HCT116 (cell line): ENCODE data around the gene SORCS2. TPM values are rescaled to one million over a fixed set of nuclear protein-coding genes. Genes with fewer than 3 reads are reported as not detected.

Experiments
- ATAC-seq: fragments of 200-7000 bp; cut with Tn5 transposase; 2 replicates; pipeline ENCODE4 v1.9.1; 2020; ENCODE audit warnings: mild to moderate bottlenecking, moderate library complexity
- BruUV-seq: library from RNA; stranded (reverse); fragments of 400-500 nt; replicated peaks from 2 replicates; lab custom pipeline; 2021; lab: Mats Ljungman, UMichigan
- CTCF ChIA-PET: fragments of 300-600 bp; sonication (Branson Sonifier 250); formaldehyde crosslinking; loops from one replicate; lab custom pipeline; 2021; ENCODE audit warnings: antibody characterized with exemption; lab: Charles Lee
- POLR2A ChIA-PET: fragments of 300-600, 350-600 bp; sonication (Branson Sonifier 250); formaldehyde crosslinking; loops from one replicate; lab custom pipeline; 2021; ENCODE audit warnings: antibody characterized with exemption; lab: Charles Lee
- RAD21 ChIA-PET, 2 experiments: fragments of 300-600 bp; sonication (Branson Sonifier 250); formaldehyde crosslinking; loops; one replicate each; lab custom pipeline; 2023; ENCODE audit warnings: low total read pairs in 2 of 2; ENCODE audit not compliant: uncharacterized antibody in 2 of 2, unreplicated experiment in 2 of 2, low non-redundant PET in 1 of 2; lab: Charles Lee
- DNase-seq: peaks from one replicate; pipeline ENCODE4 v3.0.0-alpha.2; 2010; ENCODE audit warnings: low read depth, low spot score
- H2AFZ ChIP-seq: fragments of 200-600 bp; shearing (Covaris generic), sonication (generic); 2 replicates; pipeline ENCODE4 v1.6.1; 2017; ENCODE audit warnings: low read depth, mixed run types, mixed read lengths, antibody characterized with exemption, low read length; ENCODE audit not compliant: poor library complexity, severe bottlenecking
- H3K27ac ChIP-seq: 2 replicates; pipeline ENCODE4 v1.5.1; 2012; ENCODE audit warnings: low read depth, low read length
- H3K27me3 ChIP-seq: fragments of 200-600 bp; sonication (generic); 2 replicates; pipeline ENCODE4 v1.6.1; 2016; ENCODE audit warnings: mixed run types, low read length, mixed read lengths; ENCODE audit not compliant: insufficient read depth
- H3K36me3 ChIP-seq, 2 experiments: fragments of 200-500 bp in 1 of 2; fragments of 200-600 bp in 1 of 2; sonication (Bioruptor generic) in 1 of 2; sonication (generic) in 1 of 2; 2 replicates each; pipeline versions ENCODE4 v1.5.1 to v1.6.1; 2014 to 2016; ENCODE audit warnings: low read length in 2 of 2, inconsistent platforms in 1 of 2, mixed read lengths in 1 of 2, mixed run types in 1 of 2; ENCODE audit not compliant: insufficient read depth in 2 of 2, control insufficient read depth in 1 of 2
- H3K4me1 ChIP-seq, 2 experiments: fragments of 200-600 bp in 1 of 2; sonication (generic) in 1 of 2; 2 replicates each; pipeline versions ENCODE4 v1.5.1 to v1.6.1; 2012 to 2017; ENCODE audit warnings: low read length in 2 of 2, inconsistent platforms in 1 of 2, mild to moderate bottlenecking in 1 of 2, mixed read lengths in 1 of 2, mixed run types in 1 of 2, moderate library complexity in 1 of 2; ENCODE audit not compliant: insufficient read depth in 2 of 2, control insufficient read depth in 1 of 2
- H3K4me2 ChIP-seq: fragments of 200-600 bp; sonication (generic); 2 replicates; pipeline ENCODE4 v1.6.1; 2017; ENCODE audit warnings: mixed run types, low read length, mixed read lengths
- H3K4me3 ChIP-seq, 2 experiments: fragments of 200-600 bp in 1 of 2; sonication (generic) in 1 of 2; replicated peaks in 1 of 2; 2 replicates each; pipeline ENCODE4 v1.5.1; 2011 to 2016; ENCODE audit warnings: low read length in 2 of 2, control low read depth in 1 of 2, low read depth in 1 of 2, mild to moderate bottlenecking in 1 of 2, mixed read lengths in 1 of 2, mixed run types in 1 of 2
- H3K79me2 ChIP-seq: fragments of 200-600 bp; sonication (generic); 2 replicates; pipeline ENCODE4 v1.6.1; 2017; ENCODE audit warnings: mild to moderate bottlenecking, mixed run types, low read length, moderate library complexity, mixed read lengths; ENCODE audit not compliant: insufficient read depth
- H3K9ac ChIP-seq: fragments of 200-600 bp; sonication (generic); 2 replicates; pipeline ENCODE4 v1.6.1; 2016; ENCODE audit warnings: low read length, mixed read lengths
- H3K9me2 ChIP-seq: fragments of 200-600 bp; sonication (generic), shearing (Covaris generic); 2 replicates; pipeline ENCODE4 v1.6.1; 2017; ENCODE audit warnings: mixed run types, mild to moderate bottlenecking, moderate library complexity; ENCODE audit not compliant: insufficient read depth
- H3K9me3 ChIP-seq, 2 experiments: fragments of 200-500 bp in 1 of 2; fragments of 200-600 bp in 1 of 2; sonication (Bioruptor generic) in 1 of 2; sonication (generic) in 1 of 2; 2 replicates each; pipeline ENCODE4 v1.6.1; 2014 to 2017; ENCODE audit warnings: low read length in 2 of 2, mixed read lengths in 2 of 2, inconsistent platforms in 1 of 2, low read depth in 1 of 2, mild to moderate bottlenecking in 1 of 2, mixed run types in 1 of 2, moderate library complexity in 1 of 2; ENCODE audit not compliant: control insufficient read depth in 1 of 2, insufficient read depth in 1 of 2
- H4K20me1 ChIP-seq: fragments of 200-600 bp; sonication (generic), shearing (Covaris generic); 2 replicates; pipeline ENCODE4 v1.6.1; 2017; ENCODE audit warnings: mixed run types, mild to moderate bottlenecking, moderate library complexity; ENCODE audit not compliant: insufficient read depth
- CBX3 ChIP-seq: IDR thresholded peaks from 2 replicates; pipeline ENCODE4 v1.6.1; 2012; ENCODE audit warnings: low read depth
- CEBPB ChIP-seq: IDR thresholded peaks from 2 replicates; pipeline ENCODE4 v1.6.1; 2012; ENCODE audit warnings: low read depth
- EZH2 ChIP-seq: fragments of 200-600 bp; sonication (generic); IDR thresholded peaks from 2 replicates; pipeline ENCODE4 v1.6.1; 2017; ENCODE audit warnings: antibody characterized with exemption, mixed run types
- FOSL1 ChIP-seq: IDR thresholded peaks from 2 replicates; pipeline ENCODE4 v1.6.1; 2012; ENCODE audit warnings: low read depth
- POLR2A ChIP-seq: IDR thresholded peaks from 2 replicates; pipeline ENCODE4 v1.7.0; 2011; ENCODE audit warnings: borderline replicate concordance; ENCODE audit not compliant: insufficient read depth, insufficient read length; ENCODE audit errors: extremely low read depth
- POLR2AphosphoS5 ChIP-seq: IDR thresholded peaks from 2 replicates; pipeline ENCODE4 v1.6.1; 2011; ENCODE audit warnings: mild to moderate bottlenecking, low read depth, low read length, moderate library complexity
- RAD21 ChIP-seq: IDR thresholded peaks from 2 replicates; pipeline ENCODE4 v1.6.1; 2012; ENCODE audit warnings: low read depth, mild to moderate bottlenecking
- SRF ChIP-seq: IDR thresholded peaks from 2 replicates; pipeline ENCODE4 v1.6.1; 2012; ENCODE audit warnings: low read depth
- ZNF274 ChIP-seq: fragments of 200-500 bp; sonication (Bioruptor generic); IDR thresholded peaks from 2 replicates; pipeline ENCODE4 v1.6.1; 2014; ENCODE audit warnings: mild to moderate bottlenecking, low read depth, low read length, inconsistent platforms
- intact Hi-C: fragments of 100-400 bp; cut with micrococcal nuclease; formaldehyde crosslinking; loops from 2 replicates; pipeline ENCODE4 v1.10.0; 2022
- total RNA-seq: library from RNA; stranded (reverse); gene quantifications from one replicate; pipeline ENCODE4 v1.2.1, GENCODE V29; 2021; ENCODE audit not compliant: unreplicated experiment
- TF ChIP-seq, protein P1 (sequence below): IDR thresholded peaks from 2 replicates; pipeline ENCODE4 v1.6.1; 2011; ENCODE audit warnings: mild to moderate bottlenecking, low read length, moderate library complexity; ENCODE audit not compliant: insufficient replicate concordance; ENCODE audit errors: extremely low read depth
- TF ChIP-seq, protein P2 (sequence below): IDR thresholded peaks from 2 replicates; pipeline ENCODE4 v1.6.1; 2012; ENCODE audit warnings: low read depth
- TF ChIP-seq, protein P3 (sequence below): IDR thresholded peaks from 2 replicates; pipeline ENCODE4 v1.6.1; 2012
- TF ChIP-seq, protein P4 (sequence below): IDR thresholded peaks from 2 replicates; pipeline ENCODE4 v1.6.1; 2012

SORCS2 gene
- total RNA-seq, 1 experiment from 2014 or later: 0.37 TPM

DNA sequence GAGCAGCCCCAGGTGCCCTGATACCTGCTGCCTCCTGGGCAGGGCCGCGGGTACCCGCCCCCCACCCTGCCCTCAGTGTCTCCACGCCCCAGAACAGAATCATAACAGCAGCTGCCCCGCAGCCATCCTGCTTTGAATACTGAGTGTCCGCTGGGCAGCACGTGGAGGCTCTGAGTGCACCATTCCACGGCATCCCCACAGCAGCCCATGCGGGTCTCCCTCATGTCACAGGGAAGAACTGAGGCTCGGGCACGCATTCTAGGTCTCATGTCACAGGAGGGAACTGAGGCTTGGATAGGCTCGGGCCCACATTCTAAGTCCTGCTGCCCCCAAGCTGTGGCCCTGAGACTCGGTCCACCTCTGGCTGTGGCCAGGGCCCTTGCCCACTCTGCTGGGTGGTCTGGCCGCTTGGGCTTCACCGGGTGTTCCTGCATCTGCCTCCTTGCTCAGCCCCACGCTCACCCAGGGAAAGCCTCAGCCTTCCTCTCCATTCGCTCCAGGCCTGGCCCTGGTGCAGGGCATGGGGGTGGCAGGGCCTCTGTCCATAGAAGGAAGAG is 464.0 kb downstream of the SORCS2 start:
- Histone ChIP-seq H3K9ac (no peak overlapping the region), H3K9me3 (no peaks in the 10 kb centered on the region), H3K27me3 (no peaks in the 10 kb centered on the region), H3K4me2 (no peak overlapping the region), H3K9me2 (no peaks in the 10 kb centered on the region), H3K4me1 (no peaks in the 10 kb centered on the region), H2AFZ (no peak overlapping the region), H3K79me2 (no peaks in the 10 kb centered on the region), H3K36me3 (no peaks in the 10 kb centered on the region), H3K4me3 (no peak overlapping the region), H3K27ac (no peak overlapping the region), H4K20me1 (no peaks in the 10 kb centered on the region)
- ChIA-PET POLR2A (no interaction called here), CTCF (no interaction called here), RAD21 (no interaction called here)
- intact Hi-C loops: no loop called here
- BruUV-seq: no TSS peak
- no peak for TF ChIP-seq POLR2A
- DNase-seq (no peak), ATAC-seq (no peak)

DNA sequence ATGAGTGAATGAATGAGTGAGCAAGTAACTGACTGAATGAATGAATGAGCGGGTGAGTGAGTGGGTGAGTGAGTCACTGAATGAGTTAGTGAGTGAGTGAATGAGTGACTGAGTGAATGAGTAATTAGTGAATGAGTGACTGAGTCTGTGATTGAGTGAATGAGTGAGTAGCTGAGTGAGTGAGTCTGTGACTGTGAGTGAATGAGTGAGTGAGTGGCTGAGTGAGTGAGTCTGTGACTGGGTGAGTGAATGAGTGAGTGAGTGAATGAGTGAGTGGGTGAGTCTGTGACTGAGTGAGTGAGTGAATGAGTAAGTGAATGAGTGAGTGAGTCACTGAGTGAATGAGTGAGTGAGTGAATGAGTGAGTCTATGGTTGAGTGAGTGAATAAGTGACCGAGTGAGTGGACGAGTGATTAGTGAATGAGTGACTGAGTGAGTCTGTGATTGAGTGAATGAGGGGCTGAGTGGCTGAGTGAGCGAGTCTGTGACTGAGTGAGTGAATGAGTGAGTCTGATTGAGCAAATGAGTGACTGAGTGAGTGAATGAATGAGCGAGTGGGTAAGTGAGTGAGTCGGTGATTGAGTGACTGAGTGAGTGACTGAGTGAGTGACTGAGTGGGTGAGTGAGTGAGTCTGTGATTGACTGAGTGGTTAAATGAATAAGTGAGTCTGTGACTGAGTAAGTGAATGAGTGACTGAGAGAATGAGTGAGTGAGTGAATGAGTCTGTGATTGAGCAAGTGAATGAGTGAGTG is 465.4 kb downstream of the SORCS2 start:
- ATAC-seq: no peak
- POLR2A ChIA-PET: no interaction called here
- RAD21 ChIA-PET: no interaction called here
- Histone ChIP-seq H3K9ac (no peak overlapping the region), H2AFZ (no peak overlapping the region), H3K27me3 (no peaks in the 10 kb centered on the region), H3K36me3 (no peaks in the 10 kb centered on the region), H3K9me3 (no peaks in the 10 kb centered on the region), H3K27ac (no peak overlapping the region), H3K9me2 (no peaks in the 10 kb centered on the region), H4K20me1 (no peaks in the 10 kb centered on the region), H3K79me2 (no peaks in the 10 kb centered on the region), H3K4me3 (no peak overlapping the region), H3K4me1 (no peaks in the 10 kb centered on the region), H3K4me2 (no peak overlapping the region)
- no peak for DNase-seq
- CTCF ChIA-PET: no interaction called here
- BruUV-seq: no TSS peak
- intact Hi-C loops: no loop called here
- TF ChIP-seq SRF: no peak
- TF ChIP-seq, protein P1, sequence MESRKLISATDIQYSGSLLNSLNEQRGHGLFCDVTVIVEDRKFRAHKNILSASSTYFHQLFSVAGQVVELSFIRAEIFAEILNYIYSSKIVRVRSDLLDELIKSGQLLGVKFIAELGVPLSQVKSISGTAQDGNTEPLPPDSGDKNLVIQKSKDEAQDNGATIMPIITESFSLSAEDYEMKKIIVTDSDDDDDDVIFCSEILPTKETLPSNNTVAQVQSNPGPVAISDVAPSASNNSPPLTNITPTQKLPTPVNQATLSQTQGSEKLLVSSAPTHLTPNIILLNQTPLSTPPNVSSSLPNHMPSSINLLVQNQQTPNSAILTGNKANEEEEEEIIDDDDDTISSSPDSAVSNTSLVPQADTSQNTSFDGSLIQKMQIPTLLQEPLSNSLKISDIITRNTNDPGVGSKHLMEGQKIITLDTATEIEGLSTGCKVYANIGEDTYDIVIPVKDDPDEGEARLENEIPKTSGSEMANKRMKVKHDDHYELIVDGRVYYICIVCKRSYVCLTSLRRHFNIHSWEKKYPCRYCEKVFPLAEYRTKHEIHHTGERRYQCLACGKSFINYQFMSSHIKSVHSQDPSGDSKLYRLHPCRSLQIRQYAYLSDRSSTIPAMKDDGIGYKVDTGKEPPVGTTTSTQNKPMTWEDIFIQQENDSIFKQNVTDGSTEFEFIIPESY: no peak
- TF ChIP-seq ZNF274: no peak
- TF ChIP-seq POLR2AphosphoS5: no peak
- TF ChIP-seq, protein P2, sequence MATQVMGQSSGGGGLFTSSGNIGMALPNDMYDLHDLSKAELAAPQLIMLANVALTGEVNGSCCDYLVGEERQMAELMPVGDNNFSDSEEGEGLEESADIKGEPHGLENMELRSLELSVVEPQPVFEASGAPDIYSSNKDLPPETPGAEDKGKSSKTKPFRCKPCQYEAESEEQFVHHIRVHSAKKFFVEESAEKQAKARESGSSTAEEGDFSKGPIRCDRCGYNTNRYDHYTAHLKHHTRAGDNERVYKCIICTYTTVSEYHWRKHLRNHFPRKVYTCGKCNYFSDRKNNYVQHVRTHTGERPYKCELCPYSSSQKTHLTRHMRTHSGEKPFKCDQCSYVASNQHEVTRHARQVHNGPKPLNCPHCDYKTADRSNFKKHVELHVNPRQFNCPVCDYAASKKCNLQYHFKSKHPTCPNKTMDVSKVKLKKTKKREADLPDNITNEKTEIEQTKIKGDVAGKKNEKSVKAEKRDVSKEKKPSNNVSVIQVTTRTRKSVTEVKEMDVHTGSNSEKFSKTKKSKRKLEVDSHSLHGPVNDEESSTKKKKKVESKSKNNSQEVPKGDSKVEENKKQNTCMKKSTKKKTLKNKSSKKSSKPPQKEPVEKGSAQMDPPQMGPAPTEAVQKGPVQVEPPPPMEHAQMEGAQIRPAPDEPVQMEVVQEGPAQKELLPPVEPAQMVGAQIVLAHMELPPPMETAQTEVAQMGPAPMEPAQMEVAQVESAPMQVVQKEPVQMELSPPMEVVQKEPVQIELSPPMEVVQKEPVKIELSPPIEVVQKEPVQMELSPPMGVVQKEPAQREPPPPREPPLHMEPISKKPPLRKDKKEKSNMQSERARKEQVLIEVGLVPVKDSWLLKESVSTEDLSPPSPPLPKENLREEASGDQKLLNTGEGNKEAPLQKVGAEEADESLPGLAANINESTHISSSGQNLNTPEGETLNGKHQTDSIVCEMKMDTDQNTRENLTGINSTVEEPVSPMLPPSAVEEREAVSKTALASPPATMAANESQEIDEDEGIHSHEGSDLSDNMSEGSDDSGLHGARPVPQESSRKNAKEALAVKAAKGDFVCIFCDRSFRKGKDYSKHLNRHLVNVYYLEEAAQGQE: no peak
- TF ChIP-seq FOSL1: no peak
- no peak for TF ChIP-seq POLR2A
- no peak for TF ChIP-seq RAD21
- TF ChIP-seq, protein P3, sequence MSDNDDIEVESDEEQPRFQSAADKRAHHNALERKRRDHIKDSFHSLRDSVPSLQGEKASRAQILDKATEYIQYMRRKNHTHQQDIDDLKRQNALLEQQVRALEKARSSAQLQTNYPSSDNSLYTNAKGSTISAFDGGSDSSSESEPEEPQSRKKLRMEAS: no peak
- TF ChIP-seq, protein P4, sequence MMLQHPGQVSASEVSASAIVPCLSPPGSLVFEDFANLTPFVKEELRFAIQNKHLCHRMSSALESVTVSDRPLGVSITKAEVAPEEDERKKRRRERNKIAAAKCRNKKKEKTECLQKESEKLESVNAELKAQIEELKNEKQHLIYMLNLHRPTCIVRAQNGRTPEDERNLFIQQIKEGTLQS: no peak
- TF ChIP-seq CBX3: no peak
- TF ChIP-seq CEBPB: no peak
- TF ChIP-seq EZH2: no peak
